Measurements from ENCODE around the gene TOP2A.

The TOP2A gene

DNA sequence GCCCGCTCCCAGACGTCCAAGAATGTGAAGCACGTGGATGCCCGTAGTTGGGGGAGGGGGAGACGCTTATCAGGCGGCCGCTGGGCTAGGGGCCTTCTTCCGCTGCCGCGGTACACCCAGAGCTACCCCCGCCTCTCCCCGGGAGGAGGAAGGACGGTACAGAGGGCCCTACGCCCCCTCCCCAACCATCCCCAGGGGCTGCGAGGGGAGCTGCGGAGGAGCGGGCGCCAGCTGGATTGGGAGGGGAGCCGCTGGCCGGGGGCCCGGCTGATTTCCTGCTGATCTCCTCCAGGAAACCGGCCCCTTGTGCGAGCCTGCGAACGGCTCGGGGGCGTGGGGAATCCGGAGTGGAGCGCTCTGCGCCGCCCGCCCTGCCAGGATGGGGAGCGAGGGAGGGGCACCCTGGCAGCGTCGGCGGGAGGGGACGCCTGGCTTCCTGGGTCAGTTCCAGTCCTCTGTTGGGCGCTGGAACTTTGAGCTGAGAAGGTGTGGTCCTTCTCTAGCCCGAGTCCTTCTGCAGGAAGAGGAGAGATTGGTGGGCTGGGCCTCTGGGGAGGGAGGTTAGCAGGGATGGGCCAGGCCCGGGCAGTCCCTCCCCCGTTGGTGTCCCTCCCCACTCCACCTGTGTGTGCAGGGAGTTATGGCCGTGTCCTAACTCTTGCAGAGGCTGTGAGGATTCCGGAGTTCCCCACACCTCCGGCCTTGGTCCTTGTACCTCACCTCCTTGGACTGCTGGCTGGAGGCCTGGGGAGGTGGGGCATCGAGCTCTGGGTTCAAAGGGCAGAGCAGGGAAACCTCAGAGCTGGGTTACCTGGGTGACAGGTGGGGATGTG, 72.3 kb downstream of the TOP2A start:
- DNase-seq = peak; percentile 53

DNA sequence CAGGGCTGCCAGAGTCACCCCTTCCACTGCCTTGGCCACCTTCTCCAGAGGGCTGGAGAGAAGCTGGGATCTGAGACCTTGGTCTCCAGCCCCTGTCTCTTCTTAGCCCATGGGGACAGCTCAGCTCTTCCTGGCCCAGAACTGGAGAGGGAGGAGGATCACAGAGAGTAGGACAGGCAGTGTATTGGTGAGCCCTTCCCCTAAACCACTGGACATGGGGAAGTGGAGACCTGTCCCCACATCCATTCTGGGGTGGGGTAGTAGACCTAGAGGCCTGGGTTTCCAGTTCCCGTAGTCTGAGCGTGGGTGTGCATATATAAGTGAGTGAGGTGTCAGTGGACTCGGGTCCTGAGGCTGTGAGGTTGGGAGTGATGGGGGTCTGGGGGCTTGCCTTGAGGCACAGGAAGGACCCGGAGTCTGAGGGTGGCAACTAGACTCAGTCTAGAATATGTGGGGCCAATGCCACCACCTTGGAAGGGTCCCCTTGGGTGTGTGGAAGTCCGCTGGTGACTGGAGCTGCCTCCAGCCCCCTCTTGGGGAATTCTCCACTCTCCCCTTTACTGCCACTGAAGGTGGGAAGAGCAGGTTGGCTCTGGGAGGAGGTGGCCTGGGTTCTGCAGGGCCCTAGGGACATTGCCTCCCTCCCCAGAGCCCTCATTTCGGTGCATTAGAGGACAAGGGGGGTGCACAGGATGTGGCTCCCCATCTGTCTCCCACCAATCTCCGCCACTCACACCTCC, 73.1 kb downstream of the TOP2A start:
- DNase-seq = no peak

DNA sequence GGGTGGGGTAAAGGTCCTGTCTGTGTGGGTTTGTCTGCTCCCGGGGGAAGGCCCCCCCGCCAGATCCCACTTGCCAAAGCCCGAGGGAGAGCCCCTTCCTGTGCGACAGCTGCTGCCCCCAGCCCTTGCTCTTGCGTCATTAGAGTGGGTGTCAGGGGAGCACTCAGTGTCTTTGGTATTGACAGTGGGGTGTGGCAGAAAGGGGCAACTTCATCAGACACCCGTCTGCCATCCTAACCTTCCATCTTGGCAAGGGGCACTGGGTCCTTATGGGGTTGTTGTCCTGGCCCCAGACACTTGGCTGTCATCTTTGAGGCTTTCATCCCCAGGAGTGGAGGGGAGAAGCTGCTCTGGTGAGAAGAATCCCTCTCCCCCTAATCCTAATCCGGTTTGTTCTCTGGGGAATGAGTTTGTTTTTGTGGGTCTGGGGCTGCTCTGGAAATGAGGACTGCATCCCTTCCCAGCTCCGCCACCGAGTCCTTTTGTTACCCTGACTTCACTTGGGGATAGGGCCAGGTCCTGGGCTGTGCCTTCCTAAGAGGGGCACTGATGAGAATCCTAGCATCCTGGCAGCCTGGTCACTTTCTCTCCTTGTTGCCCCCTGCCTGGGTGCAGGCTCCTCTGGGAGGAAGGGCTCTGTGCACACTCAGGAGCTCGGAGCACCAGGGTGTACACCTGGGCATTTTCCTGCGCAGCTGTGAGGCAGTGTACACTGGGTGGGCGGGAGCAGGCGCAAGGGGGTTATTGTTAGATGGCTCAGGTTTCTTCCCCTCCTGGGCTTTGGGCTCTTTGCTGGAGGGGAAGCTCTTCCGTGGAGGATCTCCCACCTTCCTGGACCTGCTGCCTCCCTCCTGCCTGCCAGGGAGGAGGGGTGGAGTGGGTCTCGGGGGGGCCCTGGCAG, 74.2 kb downstream of the TOP2A start:
- no peak for DNase-seq

DNA sequence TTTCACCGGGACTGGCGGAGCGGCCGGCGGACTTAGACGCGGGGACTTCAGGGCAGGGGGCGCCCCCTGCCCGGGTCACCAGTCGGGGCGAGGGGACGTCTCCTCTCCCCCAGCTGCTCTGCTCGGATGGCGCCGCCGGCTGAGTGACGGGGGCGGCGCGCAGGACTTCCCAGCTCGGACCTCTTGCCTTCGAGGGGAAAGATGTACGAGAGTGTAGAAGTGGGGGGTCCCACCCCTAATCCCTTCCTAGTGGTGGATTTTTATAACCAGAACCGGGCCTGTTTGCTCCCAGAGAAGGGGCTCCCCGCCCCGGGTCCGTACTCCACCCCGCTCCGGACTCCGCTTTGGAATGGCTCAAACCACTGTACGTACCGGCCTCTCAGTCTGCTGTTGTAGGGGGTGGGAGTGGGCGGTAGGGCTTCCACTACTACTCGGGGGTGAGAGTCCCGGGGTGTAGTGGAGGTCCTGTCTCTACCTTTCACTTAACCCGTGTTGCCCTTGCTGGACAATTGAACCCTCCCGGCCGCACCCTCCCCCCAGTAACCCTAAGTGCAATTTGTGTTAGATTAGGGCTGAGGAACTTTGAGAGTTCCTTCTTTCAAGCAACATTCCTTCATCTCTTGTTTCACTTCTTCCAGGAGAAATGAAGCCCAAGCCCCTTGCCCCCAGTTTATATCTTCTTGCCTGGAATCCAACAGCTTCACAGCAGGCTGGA, 75.0 kb downstream of the TOP2A start:
- no peak for DNase-seq

DNA sequence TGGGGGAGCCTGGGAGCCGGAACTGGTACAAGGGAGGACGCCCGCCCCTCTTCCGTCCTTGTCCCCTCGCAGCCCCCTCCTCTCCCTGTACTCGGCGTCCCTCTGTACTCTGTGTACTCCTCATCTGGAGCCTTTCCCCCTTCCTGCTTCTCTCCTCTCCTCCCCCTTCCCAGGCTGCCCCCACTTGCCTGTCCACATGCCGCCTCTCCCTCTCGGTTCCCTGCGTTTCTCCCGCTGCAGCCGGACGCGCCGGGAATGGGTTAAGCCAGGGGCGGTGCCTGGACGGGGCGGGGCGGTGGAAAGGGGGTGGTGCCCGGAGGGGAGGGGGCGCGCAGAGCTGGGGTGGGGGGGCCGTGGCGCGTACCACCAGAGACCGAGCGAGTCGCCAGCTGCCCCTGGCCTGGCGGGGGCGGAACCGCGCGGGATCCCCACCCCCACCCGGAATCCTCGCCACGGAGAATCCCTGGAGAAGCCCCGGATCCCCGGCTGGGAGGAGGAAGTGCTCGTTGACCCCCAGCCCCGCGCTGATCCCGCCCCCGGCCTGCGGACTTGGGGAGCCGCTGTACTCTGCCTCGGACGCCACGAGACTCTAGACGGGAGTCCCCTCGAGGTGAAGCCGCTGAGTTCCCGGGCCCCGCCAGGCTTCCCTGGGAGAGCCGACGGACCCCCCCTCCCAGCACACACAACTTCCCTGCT, 75.7 kb downstream of the TOP2A start:
- DNase-seq = peak; percentile 74

DNA sequence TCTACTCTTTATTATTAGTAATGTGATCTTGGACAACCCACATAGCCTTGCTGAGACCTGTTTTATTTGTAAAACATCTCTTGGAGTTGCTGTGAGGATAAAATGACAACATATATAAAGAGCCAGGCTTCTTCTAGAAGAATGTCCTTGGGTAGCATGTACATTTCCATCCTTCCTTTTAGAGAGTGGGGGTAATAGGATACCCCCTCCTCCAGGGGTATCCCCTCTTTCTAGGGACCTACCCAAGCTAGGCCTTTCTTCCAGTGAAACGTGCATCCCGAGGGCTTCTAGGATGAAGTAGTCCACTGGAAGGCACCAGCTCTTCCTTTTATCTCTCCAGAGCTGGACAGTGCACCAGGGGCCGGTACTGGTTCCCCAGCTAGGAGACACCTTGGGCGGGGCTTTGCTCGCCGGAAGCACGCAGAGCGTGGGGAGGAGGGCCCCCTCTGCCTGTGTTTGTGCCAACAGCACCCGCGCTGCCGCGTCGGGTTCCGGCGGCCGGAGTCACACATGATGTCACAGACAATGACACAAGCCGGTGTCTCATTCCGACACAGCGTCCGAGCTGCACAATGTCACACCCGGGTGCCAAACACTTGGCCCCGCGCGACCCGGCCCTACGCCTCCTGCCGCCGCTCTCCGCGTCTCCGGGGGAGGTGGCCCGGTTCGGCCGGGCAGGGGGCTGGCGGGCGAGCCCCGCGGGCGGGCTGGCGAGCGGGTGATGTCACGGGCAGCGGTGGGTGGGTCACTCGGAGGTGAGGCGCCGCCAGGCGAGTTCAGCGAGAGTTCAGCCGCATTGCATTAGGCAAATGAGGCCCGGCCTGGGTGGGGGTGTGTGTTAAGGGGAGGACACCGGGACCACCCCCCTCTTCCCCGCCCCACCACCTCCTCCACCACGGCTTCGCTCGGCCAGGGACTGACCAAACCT, 76.6 kb downstream of the TOP2A start:
- DNase-seq = peak; percentile 74

DNA sequence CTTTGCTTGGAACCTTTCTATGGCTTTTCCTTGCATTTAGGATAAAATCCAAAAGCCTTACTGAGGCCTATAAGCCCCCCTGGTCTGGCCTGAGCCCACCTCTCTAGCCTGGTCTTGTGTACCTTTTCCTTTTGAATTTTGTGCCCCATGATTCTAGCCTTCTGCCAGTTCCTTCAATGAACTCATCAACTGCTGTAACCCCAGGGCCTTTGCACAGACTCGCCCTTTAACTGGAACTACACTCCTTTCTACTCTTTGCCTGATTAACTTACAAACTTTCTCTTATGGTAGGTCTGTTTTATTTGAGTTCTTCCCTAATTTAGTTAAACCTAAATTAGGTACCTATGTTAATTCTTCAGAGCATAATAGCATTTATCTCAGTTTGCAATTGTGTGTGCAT, 77.4 kb downstream of the TOP2A start:
- DNase-seq = no peak

DNA sequence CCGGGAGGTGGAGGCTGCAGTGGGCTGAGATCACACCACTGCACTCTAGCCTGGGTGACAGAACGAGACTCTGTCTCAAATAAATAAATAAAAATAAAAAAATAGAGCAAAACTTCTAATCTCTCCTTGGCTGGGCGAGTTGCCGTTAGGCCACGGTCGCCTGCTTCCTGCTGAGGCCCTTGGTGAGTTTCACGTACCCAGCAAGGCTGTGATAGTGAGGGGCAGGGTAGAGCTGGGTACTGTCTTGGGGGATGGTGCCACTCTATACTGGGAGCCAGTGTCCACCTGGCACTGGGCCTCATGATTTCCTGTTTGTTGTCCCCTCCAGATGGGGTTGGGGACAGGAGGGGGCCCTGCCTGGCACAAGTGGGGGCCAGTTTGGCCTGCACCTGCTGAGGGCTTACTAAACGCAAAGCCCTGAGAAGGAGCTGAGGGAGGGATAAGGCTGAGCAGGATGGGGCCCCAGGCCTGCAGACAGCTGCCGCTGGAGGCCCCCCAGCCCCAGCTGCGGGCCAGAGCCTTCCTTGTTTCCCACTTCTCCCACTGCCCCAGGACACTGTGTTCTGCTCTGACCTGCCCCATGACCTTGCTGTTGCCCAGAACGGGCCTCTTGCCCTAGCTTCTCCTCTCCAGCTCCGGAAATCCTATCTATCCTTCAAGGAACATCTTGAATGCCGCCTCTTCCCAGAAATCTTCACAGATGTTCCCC, 78.6 kb downstream of the TOP2A start:
- DNase-seq = no peak
